Bone marrow (tissue), 2 donors: ENCODE results near the gene GPN2.
"Not testable (repeated sequence)": the region's sequence is repeated elsewhere in the genome, so short reads cannot be mapped to it uniquely, and the experiment has no call there.

ENCODE experiments used
- DNase-seq, 2 donors: peaks; one replicate each; lab custom pipeline; 2025; lab: John Stamatoyannopoulos, UW

The GPN2 gene

DNA sequence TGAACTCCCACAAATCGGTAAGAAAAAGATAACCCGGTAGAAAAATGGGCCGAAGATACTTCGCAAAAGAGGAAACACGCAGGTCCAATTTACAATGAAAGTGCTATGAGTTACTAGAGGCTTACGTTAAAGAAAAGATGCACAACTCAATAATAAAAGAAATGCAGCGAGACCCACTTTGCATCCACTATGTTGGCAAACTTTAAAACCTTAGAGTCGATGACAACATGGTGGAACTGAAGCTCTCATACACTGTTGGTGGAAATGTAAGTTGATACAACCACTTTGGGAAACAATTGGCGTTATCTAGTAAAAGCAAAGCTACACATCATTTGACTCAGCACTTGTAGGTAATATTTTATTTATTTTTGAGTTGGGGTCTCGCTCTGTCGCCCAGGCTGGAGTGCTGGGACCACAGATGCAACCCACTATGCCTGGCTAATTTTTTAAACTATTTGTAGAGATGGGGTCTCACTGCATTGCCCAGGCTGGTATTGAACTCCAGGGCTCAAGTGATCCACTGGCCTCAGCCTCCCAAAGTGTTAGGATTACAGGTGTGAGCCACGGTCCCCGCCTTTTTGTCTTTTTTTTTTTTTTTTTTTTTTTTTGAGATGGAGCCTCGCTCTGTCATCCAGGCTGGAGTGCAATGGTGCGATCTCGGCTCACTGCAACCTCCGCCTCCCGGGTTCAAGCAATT, 10.9 kb upstream of the GPN2 start:
- no peak for DNase-seq

DNA sequence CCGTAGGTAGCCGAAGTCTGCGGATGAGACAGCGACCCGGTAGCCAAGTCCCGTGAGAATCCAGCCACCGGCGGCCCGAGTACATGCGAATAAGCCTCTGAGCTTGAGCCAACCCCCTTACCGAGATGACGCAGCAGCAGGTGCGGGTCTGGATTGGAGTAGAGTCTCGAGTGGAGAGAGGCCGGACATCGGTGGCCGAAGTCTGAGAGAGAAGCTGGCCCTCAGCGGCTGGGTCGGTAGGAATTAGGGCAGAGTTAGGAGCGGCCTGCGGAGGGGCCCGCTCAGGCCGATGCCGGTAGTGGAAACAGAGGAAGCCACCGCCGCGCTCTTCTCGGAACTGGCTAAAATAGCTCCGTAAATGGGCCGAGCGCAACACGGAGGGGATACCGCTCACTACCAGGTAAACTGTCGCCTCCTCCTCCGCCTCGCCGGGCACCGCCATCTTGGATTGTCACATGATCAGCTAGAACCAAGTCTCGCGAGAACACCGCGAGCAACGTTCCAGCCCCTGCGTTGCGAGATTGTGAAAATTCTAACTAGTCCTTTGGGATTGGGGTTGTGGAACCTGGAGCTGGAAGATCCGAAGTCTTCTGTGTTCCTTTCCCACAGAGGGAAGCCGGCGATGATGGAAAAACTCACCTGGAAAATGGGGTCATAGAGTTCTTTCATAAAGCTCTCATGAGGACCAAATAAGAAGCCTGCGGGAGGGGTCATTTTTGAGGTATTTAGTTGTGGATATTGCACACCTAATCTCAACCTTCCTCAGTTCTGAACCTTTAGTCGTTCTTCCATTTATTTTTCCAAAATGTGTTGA, 10.1 kb upstream of the GPN2 start, which contains the start of gene GPATCH3:
GPATCH3 (minus strand) TSS at position 467 of the 814 bp plus-strand sequence; CDS start at position 442, 25 bp downstream.
- DNase-seq: peak; percentile 72

DNA sequence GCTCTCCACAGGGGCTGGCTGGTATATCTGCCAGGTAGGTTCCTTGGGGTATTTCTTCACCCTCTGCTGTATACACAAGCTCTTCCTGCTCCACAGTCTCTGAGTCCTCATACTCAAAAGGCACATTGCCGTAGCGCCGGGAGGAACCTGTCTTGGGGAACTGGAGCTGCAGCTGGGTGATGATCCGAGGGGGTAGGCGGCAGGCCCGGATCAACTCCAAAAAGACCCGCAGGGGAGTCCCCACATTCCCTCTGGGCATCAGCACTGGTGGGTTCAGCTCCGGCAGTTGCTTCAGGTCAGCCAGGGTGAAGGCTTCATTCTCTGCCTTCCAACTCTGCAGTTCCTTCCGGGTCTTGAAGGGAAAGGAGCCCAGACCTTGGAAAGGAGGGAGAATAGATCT, 7.3 kb upstream of the GPN2 start:
- DNase-seq: no peak

DNA sequence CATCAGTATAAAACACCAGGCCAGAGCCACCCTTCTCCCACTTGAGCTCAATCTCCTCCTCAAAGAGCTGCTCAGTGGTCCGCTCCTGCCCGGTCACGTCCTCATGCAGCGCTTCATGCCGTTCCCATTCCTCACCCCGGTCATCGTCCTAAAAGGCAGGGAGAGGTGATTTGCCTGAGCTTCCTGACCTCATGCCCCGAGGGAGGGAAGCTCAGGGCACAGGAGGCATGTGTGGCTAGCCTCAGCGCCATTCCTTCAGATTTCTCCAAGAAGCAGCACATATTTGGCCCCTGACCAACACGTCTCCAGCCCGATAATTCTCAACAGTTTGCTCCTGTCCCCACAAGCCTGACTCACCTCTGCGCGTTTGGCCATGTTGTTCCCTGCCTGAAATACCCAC, 4.2 kb upstream of the GPN2 start:
- DNase-seq: no peak

DNA sequence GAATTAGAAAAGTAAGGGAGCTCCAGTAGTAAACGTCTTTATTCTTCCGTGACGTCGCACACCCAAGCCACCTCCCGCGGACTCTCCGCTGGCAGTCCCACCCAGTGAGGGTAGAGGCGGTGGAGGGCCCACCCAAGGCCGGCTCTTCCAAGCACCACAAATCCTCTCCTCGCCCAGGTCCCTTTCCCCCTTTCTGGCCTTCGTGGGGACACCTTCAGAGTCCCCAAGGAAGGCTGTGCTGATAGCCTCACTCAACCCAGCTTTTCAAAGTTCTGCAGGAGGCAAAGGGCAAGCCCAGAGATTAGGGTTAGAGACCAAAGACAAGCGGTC, 349 bp upstream of the GPN2 start:
- no peak for DNase-seq

DNA sequence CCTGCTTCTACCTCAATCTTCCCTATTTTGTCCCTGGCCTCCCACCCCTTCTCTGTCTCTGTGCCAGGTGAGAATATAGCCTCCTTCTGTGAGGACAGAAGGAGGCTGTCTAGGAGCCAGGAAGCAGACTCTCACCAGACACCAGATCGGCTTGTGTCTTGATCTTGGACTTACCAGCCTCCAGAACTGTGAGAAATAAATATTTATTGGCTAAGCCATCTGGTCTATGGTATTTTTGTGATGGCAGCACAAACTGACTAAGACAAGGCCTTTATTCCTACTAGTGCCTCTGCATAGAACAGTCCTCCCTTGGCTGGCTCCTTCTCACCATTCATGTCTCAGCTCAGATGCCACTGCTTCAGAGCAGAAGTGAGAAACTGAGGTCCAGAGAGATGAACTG, 1.9 kb downstream of the GPN2 start:
- DNase-seq: no peak

DNA sequence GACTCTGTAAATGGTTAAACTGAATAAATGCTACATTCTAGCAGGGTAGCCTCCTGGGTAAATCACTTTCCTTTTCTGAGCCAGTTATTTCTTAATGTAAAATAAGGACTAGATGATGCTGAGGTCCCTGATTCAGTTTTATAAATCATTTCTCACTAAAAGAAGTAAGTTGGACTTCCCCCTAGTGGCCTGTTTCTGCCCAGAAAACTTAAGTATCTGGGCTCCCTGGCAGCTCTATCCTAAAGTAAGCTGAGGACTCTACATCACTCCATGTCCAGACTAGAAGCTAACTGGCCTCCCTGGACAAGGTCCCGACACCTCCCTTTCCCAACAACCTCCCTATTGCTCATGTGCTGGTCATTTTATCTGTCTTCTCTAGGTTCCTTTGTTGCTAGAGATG, 3.0 kb downstream of the GPN2 start:
- DNase-seq: no peak

DNA sequence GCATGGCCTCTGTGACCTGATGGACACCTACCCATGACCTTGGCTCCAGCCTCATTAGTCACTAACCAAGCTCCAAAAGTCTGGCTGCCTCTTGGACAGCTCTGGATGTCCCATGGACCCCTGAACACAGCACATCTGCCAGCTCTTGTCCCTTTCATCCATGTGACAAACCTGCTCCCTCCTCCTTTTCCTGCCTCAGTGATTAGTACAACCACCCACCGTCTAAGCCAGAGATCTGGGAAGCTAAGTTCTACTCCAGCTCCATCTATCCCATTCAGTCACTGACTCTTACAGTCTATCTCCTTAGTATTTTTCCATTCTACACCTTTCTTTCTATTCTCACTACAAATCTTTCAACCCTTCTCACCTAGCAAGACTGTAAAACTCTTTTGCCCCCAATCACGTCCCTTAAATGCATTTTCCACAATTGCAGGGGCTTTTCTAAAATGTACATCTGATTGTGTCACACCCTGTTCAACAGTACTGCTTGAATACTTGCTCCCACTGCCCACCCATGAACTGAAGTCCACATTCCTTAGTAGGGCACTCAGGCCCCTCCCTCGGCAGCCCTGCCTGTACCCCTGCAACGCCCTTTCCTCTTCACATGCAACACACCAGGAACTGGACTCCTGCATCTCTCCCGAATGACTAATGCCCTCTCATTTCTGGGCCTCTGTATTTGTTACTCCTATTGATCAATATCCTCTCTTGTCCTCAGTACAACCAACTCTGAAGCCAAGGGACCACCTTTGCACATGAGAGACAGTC, 7.2 kb downstream of the GPN2 start:
- no peak for DNase-seq

DNA sequence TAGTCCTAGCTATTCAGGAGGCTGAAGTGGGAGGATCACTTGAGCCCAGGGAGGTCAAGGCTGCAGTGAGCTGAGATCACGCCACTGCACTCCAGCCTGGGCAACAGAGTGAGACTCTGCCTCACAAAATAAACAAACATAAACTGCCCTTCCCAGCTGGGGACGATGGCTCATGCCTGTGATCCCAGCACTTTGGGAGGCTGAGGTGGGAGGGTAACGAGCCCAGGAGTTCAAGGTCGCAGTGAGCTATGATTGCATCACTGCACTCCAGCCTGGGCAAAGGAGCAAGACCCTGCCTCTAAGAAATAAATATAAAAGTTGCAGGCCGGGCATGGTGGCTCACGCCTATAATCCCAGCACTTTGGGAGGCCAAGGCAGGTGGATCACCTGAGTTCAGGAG, 8.5 kb downstream of the GPN2 start:
- not testable (repeated sequence) for DNase-seq

DNA sequence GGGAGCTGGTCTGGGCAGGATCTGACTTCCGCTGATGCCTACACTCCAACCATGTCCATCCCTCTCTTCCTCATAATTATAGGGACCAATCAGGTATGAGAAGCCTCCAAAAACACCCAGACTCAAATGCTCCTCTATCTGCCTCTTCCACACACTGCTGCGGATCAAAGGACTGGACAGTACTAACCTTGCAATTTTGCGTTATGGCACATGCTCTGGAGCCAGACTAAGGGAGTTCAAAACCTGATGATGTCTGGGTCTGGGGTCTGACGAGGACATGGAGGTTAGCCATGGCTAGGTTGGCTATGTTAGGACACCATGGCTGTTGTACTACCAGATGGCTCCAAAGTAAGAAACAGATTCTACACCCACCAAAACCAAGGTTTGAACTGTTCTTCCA, 10.3 kb downstream of the GPN2 start:
- DNase-seq: no peak

DNA sequence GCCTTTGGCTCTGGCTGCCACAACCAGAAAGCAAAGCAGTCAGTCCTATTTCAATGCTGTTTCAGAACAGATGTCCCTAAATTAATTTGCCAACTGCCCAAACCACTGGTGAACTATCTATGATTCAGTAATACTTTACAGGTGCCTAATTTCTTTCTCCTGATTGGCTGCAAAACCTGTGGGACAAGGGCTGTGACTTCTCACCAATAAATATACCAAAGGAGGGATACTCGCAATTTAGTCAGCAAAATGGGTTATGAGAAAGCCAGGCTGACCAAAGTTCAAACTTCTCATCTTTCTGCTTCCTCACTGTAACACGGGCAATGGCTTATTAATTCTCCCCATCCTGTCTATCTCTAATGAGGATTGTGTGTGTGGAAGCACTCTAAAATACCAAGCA, 12.8 kb downstream of the GPN2 start:
- no peak for DNase-seq

DNA sequence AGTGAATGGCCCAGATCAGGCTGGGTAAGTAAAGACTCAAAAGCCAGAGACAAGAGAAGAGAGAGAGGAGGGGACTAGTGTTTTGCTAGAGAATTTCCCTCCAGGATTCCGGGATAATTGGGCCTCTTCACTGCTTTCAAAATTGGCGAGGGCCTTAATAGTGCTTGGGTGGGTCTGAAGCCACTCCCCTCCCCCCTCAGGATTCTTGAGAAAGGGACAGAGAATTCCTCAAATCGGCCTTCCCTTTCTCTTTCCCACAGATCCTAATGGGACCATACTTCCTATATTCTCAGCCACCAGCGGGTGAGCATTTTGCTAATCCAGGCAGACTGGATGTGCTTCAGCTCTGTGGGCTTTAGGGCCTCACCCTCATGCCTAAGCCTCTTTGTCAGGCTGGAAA, 15.2 kb downstream of the GPN2 start:
- DNase-seq: no peak

DNA sequence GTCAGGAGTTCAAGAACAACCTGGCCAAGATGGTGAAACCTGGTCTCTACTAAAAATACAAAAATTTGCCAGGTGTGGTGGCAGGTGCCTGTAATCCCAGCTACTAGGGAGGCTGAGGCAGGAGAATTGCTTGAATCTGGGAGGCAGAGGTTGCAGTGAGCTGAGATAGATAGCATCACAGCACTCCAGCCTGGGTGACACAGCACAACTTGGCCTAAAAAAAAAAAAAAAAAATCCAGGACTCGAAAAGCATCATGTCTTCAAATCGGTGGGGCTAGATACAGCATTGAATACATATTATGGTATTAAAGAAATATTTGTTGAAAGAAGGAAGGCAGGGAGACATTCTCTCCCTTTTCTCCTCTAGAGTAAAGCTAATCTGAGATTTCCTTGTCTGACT, 17.0 kb downstream of the GPN2 start:
- DNase-seq: not testable (repeated sequence)

DNA sequence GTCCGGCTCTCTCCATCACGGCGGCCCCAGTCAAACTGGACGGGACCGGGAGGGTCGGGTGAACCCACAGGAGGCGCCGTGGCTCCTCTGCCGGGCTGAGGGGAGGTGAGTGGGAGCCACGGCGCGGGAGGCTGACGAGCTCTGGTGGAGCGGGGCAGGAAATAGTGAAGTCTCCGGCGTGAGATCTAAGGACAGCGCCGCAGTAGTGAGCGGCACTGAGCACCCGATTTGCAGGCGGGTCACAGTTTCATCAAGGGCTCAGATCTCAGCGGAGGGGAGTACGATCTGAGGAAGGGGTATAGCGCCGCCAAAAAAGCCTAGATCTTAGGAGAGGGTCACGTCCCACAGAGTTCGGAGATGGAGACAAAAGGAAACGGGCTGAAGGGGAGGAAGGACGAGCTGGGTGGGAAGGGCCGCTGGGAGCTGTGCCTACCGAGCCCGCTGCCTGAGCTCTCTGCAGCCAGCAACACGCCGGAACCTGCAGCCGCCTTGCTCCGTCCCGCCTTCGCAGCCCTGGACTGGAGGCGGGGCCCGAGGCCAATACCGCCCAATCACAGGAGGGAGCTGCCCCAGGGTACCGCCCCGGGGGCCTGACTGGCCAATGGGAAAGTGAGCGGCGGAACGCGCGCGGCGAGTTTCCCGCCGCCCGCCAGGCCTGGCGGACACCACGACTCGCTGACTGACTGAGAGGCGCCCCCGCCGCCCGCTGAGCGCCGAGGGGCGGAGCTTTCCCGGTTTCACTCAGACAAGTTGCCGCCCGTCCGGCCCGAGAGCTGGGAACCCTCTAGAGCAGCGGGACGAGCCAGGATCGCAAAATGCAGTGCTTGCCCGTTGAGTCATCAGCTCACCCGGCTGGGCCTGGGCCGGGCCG, 25.2 kb downstream of the GPN2 start:
- peak; percentile 79 to 96 for DNase-seq

DNA sequence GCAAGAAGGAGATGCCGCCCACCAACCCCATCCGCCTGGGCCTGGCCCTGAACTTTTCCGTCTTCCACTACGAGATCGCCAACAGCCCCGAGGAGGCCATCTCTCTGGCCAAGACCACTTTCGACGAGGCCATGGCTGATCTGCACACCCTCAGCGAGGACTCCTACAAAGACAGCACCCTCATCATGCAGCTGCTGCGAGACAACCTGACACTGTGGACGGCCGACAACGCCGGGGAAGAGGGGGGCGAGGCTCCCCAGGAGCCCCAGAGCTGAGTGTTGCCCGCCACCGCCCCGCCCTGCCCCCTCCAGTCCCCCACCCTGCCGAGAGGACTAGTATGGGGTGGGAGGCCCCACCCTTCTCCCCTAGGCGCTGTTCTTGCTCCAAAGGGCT, 26.4 kb downstream of the GPN2 start:
- DNase-seq: no peak

DNA sequence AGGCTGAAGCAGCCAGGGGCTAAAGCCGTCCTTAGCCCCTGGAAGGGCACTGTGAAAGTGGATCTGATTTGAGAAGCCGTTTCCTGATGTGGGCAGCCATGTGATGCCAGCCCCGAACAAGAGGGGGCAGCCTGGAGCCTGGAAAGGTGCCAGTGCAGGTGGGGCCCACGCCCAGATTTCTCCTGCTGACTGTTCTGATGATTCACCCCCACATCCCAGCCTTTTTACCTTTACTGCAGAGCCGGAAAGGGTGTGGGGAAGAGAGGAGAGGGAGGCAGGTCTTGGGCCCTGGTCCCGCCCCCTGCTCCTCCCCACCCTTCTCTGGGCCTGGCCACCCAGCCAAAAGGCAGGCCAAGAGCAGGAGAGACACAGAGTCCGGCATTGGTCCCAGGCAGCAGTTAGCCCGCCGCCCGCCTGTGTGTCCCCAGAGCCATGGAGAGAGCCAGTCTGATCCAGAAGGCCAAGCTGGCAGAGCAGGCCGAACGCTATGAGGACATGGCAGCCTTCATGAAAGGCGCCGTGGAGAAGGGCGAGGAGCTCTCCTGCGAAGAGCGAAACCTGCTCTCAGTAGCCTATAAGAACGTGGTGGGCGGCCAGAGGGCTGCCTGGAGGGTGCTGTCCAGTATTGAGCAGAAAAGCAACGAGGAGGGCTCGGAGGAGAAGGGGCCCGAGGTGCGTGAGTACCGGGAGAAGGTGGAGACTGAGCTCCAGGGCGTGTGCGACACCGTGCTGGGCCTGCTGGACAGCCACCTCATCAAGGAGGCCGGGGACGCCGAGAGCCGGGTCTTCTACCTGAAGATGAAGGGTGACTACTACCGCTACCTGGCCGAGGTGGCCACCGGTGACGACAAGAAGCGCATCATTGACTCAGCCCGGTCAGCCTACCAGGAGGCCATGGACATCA, 27.1 kb downstream of the GPN2 start, which contains the start of gene SFN:
SFN (plus strand) TSS at position 369 of the 904 bp plus-strand sequence; CDS start at position 433, 64 bp downstream.
- no peak for DNase-seq

DNA sequence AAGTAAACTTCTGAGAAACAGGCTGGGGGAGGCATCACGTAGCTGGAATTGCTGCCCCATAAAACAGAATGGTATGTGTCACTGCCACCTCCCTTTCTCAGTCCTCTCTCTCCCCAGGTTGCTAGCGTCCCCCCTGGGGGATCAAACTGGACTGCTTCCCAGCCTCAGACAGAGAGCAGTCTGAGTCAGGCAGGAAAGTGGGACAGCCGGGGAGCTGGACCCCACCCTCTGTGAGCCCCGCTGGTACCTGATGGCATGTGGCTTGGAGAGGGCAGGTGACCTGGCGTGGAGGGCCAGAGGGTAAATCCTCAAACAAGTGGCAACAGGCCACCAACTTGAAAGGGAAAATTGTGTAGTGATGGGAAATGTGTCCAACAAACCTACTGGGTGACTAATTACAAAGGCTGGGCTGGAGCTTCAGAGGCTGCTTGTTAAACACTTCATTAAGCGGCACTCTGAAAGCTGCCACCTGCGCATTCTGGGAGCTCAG, 28.1 kb downstream of the GPN2 start:
- no peak for DNase-seq

DNA sequence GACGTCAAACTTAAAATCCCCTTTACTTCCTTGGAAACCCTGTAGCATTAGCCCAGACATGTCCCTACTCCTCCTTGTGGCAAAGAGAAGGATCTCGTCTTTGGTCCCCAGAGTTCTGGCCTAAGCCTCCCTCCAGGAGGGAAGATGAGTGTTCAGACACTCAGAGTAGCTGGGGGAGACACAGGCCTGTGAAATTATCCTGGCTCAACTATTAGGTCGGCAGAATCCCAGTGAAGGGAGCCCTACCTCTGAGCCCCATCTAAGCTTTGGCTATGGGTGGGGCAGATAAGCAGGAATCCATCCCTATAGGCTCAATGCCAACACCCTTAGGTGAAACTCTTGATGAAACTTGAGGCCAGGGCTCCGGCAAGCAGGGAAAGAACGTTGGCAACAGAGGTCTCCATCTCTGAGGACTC, 28.8 kb downstream of the GPN2 start:
- DNase-seq: no peak

DNA sequence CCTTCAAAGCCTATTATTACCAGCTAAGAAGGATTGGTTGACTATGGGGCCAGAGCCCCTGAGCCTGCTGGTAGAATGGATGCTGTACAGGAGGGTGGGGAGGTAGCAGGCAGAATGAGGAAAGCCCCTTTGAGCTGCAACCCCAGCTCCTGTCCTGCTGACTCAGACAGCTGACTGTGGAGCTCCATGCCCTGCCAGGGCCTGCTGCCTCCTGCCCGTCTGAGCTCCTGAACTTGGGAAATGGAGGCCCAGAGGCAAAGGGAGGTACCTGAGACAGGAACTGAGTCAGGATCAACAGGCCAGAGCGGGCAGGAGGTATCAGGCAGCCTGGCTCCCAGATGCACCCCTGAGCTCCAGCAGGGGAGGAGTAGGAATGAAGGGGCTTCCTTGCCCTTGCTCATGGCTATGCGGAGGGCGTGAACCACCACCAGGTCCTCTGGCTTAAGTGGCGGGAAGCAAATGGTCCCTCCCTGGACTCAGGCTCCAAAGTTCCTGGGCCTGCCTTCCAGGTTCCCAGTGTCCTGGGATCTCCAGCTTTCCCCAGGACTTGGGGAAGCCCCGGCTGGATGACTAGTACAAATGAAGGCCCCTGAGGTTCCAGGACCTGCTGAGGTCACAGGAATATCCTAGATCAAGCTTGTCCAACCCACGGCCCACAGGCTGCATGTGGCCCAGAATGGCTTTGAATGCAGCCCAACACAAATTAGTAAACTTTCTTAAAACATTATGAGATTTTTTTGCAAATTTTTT, 31.0 kb downstream of the GPN2 start:
- DNase-seq: no peak

DNA sequence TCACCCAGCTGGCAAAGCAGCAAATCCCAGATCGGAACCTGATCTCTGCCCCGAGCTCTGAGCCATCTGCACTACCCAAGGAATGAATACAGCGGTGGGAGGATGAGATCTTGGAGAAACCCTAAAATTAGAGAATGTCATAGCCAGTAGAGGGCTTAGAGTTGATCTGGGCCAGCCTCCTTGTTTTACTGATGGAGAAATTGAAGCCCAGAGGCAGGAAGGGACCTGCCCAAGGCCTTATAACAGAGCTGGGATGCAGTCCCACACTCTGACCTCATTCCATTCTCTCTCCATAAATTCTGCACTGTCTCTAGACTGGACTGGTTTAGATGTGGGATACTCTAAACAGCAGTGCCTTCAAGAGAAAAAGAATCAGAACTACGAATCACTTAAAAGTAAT, 31.9 kb downstream of the GPN2 start:
- no peak for DNase-seq
